CD4-positive, alpha-beta memory T cell (primary cell): Measurements from ENCODE around the gene PHACTR3. TPM values are rescaled to one million over a fixed set of nuclear protein-coding genes. Genes with fewer than 3 reads are reported as not detected.
A peak's percentile ranks its signal among the peaks of the same experiment; 100 is the strongest.

Experiments
- CTCF ChIA-PET: fragments of 350-600 bp; sonication (Branson Sonifier 250); formaldehyde crosslinking; loops from one replicate; lab custom pipeline; 2021; ENCODE audit warnings: inconsistent platforms; ENCODE audit not compliant: partially characterized antibody; lab: Charles Lee
- POLR2A ChIA-PET: fragments of 350-600 bp; sonication (Branson Sonifier 250); formaldehyde crosslinking; loops from one replicate; lab custom pipeline; 2021; ENCODE audit not compliant: partially characterized antibody; lab: Charles Lee
- DNase-seq, 5 donors: peaks; one replicate each; pipeline versions ENCODE4 v3.0.0 to v3.0.0-alpha.2; 2020 to 2022; ENCODE audit warnings: mixed read lengths in 1 of 5
- H3K27ac ChIP-seq: one replicate; pipeline ENCODE4 v1.7.0; 2013; ENCODE audit warnings: low read depth, low read length
- H3K27me3 ChIP-seq: 2 replicates; pipeline ENCODE4 v1.7.0; 2013; ENCODE audit warnings: mild to moderate bottlenecking, low read length, moderate library complexity; ENCODE audit not compliant: insufficient read depth
- H3K36me3 ChIP-seq: 2 replicates; pipeline ENCODE4 v1.7.0; 2013; ENCODE audit warnings: mild to moderate bottlenecking, low read length, moderate library complexity; ENCODE audit not compliant: insufficient read depth
- H3K4me1 ChIP-seq: 2 replicates; pipeline ENCODE4 v1.7.0; 2013; ENCODE audit warnings: mild to moderate bottlenecking, low read length, moderate library complexity; ENCODE audit not compliant: insufficient read depth
- H3K4me3 ChIP-seq, 2 donors: one replicate each; pipeline ENCODE4 v1.7.0; 2013; ENCODE audit warnings: low read length in 2 of 2, mild to moderate bottlenecking in 1 of 2
- H3K9me3 ChIP-seq, 2 donors: one replicate each; pipeline ENCODE4 v1.7.0; 2013; ENCODE audit warnings: low read length in 2 of 2, control low read depth in 1 of 2; ENCODE audit not compliant: control insufficient read depth in 1 of 2
- H3K27ac Mint-ChIP-seq, 7 donors: one replicate each; pipeline ENCODE4 v1.8.0; 2020 to 2021; ENCODE audit warnings: mixed read lengths in 7 of 7, mild to moderate bottlenecking in 6 of 7, inconsistent platforms in 3 of 7, moderate library complexity in 3 of 7
- H3K27me3 Mint-ChIP-seq, 2 donors: one replicate each; pipeline ENCODE4 v1.8.0; 2020 to 2021; ENCODE audit warnings: mixed read lengths in 2 of 2
- H3K36me3 Mint-ChIP-seq, 2 donors: one replicate each; pipeline ENCODE4 v1.8.0; 2020 to 2021; ENCODE audit warnings: mixed read lengths in 2 of 2, inconsistent platforms in 1 of 2, mild to moderate bottlenecking in 1 of 2
- H3K4me1 Mint-ChIP-seq, 4 donors: one replicate each; pipeline ENCODE4 v1.8.0; 2020 to 2021; ENCODE audit warnings: mixed read lengths in 4 of 4, mild to moderate bottlenecking in 1 of 4
- H3K4me3 Mint-ChIP-seq, 8 donors: one replicate each; pipeline ENCODE4 v1.8.0; 2020 to 2021; ENCODE audit warnings: mixed read lengths in 8 of 8, mild to moderate bottlenecking in 7 of 8, moderate library complexity in 6 of 8, inconsistent platforms in 3 of 8
- H3K9me3 Mint-ChIP-seq, 8 donors: one replicate each; pipeline ENCODE4 v1.8.0; 2020 to 2021; ENCODE audit warnings: mixed read lengths in 8 of 8, mild to moderate bottlenecking in 5 of 8, inconsistent platforms in 3 of 8, moderate library complexity in 1 of 8
- intact Hi-C: fragments of 100-400 bp; cut with micrococcal nuclease; formaldehyde crosslinking; loops from one replicate; pipeline ENCODE4 v1.15.1; 2023
- polyA plus RNA-seq, 2 donors: library from polyadenylated mRNA; unstranded; fragments of 300-500 nt; fragmentation: Illumina TruSeq; gene quantifications; one replicate each; pipeline ENCODE4 v1.2.3, GENCODE V29; 2021
- total RNA-seq, 2 experiments: library from RNA; stranded (reverse); gene quantifications; one replicate each; pipeline ENCODE4 v1.2.3, GENCODE V29; 2021

Gene PHACTR3
- total and polyA plus RNA-seq, 4 experiments from 2014 or later, result not detected

DNA sequence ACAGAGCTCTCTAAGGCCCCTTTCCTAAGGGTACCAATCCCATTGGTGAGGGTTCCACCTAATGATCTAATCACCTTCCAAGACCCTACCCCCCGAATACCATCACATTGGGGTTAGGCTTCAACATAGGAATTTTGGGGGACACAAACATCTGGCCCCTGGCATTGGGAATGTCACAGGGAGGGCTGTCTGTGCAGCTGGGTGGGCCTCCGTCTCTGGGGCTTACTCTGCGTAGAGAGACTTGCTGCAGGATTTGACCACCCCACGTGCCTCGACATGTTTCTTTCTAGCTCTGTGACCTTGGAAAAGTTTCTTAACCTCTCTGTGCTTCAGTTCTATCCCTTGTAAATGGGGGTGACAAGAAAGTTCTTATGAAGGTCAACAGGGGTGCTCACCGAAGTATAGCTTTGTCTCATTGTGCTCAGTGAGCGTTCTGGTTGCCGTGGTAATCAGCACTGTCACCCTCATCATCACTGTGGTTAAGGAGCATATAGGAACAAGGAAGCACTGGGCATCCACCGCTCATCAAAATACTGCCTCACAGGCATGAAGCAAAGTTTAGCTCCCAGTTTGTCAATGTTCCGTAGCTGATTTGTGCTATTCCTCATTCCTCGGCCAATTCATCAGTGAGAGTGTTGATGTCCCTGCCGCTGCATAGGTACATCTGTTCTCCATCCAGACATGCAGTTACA is 176.3 kb downstream of the PHACTR3 start:
- H3K27ac Mint-ChIP-seq, result no peak overlapping the region

DNA sequence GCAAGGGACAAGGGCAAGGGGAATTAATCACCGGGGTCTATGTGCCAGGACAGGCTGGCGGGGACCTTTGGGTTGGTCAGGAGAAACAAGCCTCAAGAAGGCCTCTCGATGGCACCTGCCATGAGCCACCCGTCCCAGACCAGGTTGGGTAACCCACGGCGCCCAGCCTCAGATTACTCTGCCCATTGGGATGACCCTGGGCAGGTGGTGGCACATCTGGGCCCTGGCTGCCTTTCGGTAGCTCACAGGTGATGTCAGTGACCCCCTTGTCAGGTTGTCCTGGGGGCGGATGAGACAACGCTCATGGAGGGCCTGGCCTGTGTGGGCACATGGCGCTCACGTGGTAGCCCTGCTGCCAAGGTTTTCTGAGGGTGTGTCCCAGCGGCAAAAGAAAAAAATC is 176.9 kb downstream of the PHACTR3 start:
- intact Hi-C loops, result no loop called here
- no peaks in the 10 kb centered on the region for H3K4me1 ChIP-seq
- H3K36me3 Mint-ChIP-seq, result no peaks in the 10 kb centered on the region
- no peak overlapping the region for H3K4me3 ChIP-seq
- POLR2A ChIA-PET, result no interaction called here
- no peak overlapping the region for H3K27ac ChIP-seq
- no peak for DNase-seq
- H3K4me1 Mint-ChIP-seq, result no peaks in the 10 kb centered on the region
- H3K9me3 ChIP-seq, result no peaks in the 10 kb centered on the region
- no peak overlapping the region for H3K4me3 Mint-ChIP-seq
- no peaks in the 10 kb centered on the region for H3K36me3 ChIP-seq
- no peaks in the 10 kb centered on the region for H3K9me3 Mint-ChIP-seq
- no peak overlapping the region for H3K27ac Mint-ChIP-seq
- H3K27me3 ChIP-seq, result no peaks in the 10 kb centered on the region
- peaks cover 0 to 2% of the 10 kb centered on the region in 2 donors for H3K27me3 Mint-ChIP-seq
- CTCF ChIA-PET, result no interaction called here

More for the DNA sequence above, 176.3 kb downstream of the PHACTR3 start:
- no peaks in the 10 kb centered on the region for H3K36me3 ChIP-seq
- Mint-ChIP-seq H3K4me1 (no peaks in the 10 kb centered on the region), H3K9me3 (no peaks in the 10 kb centered on the region), H3K36me3 (no peaks in the 10 kb centered on the region), H3K27me3 (peaks cover 0 to 2% of the 10 kb centered on the region in 2 donors), H3K4me3 (no peak overlapping the region)
- no peak for DNase-seq
- intact Hi-C loops, result no loop called here
- no peaks in the 10 kb centered on the region for H3K9me3 ChIP-seq
- CTCF ChIA-PET, result no interaction called here
- POLR2A ChIA-PET, result no interaction called here
- no peak overlapping the region for H3K4me3 ChIP-seq
- H3K27ac ChIP-seq, result no peak overlapping the region
- no peaks in the 10 kb centered on the region for H3K4me1 ChIP-seq
- no peaks in the 10 kb centered on the region for H3K27me3 ChIP-seq

DNA sequence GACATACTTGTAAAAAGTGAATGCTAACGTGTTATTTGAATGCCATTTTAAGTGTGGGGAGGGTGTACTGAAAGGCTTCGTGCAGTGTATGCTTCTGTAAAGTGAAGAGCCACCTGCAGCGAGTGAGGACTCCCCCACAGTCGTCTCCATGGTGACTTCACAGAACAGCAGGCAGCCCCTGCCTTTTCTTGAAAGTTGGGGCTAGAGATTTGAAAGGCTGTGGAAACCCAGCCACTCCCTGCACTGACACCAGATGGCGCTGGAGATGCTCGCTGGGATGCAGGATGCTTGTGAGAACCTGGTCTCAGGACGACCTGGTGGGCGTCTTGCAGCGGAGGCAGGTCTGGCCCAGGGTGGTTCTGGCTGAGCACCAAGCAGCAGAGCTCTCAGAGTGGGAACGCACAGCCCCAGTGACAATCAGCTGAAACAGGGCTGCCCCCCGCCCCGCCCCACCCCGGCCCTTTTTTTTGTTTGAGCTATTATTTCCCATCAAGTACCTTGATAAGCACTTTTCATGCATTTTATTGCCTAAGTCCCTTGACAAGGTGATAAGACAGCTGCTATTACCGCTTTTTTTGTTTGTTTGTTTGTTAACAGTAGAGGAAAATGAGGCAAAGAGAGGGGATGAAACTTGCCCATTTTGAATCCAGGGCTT is 178.8 kb downstream of the PHACTR3 start:
- Histone ChIP-seq H3K27me3 (no peaks in the 10 kb centered on the region), H3K36me3 (no peaks in the 10 kb centered on the region), H3K9me3 (no peaks in the 10 kb centered on the region), H3K27ac (no peak overlapping the region), H3K4me1 (no peaks in the 10 kb centered on the region), H3K4me3 (no peak overlapping the region)
- Mint-ChIP-seq H3K36me3 (no peaks in the 10 kb centered on the region), H3K4me3 (no peak overlapping the region), H3K27ac (no peak overlapping the region), H3K27me3 (peaks cover 3 to 7% of the 10 kb centered on the region in 2 donors), H3K9me3 (peaks cover 0 to 1% (median 0%) of the 10 kb centered on the region in 8 donors), H3K4me1 (no peaks in the 10 kb centered on the region)
- POLR2A ChIA-PET, result no interaction called here
- CTCF ChIA-PET, result interaction anchor here (0.9 to 1.7 kb wide), 3 partner anchors 10 to 157 kb away, joined by 3 to 4 read pairs (median 3); partner anchors contain the start of genes FAM217B and PPP1R3D
- DNase-seq, result peak in 1 of 5 donors; percentile 5
- intact Hi-C loops, result no loop called here

DNA sequence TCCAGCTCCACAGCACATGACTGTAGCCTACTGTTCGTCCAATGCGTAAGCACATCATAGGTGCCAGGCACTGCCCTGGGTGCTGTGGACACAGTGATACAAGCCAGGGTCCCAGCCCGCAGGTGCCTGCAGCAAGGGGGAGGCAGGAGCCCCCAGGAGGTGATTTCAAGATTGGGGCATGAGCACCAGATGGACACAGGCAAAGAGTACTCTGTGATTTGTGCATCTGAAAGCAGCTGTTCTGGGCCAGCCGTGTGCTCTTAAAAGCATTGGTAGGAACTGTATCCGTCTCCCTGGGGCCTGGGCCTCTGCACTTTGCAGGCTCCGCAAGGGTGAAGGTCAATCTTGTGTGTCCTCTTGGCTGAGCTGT is 179.3 kb downstream of the PHACTR3 start:
- Mint-ChIP-seq H3K27ac (no peak overlapping the region), H3K4me3 (no peak overlapping the region), H3K36me3 (no peaks in the 10 kb centered on the region), H3K9me3 (peaks cover 0 to 2% (median 0%) of the 10 kb centered on the region in 8 donors), H3K27me3 (peaks cover 6 to 9% of the 10 kb centered on the region in 2 donors), H3K4me1 (no peaks in the 10 kb centered on the region)
- Histone ChIP-seq H3K9me3 (no peaks in the 10 kb centered on the region), H3K4me1 (no peaks in the 10 kb centered on the region), H3K27ac (no peak overlapping the region), H3K36me3 (no peaks in the 10 kb centered on the region), H3K4me3 (no peak overlapping the region), H3K27me3 (no peaks in the 10 kb centered on the region)
- intact Hi-C loops, result no loop called here
- ChIA-PET CTCF (interaction anchor here (0.9 to 1.7 kb wide), 3 partner anchors 10 to 157 kb away, joined by 3 to 4 read pairs (median 3); partner anchors contain the start of genes FAM217B and PPP1R3D), POLR2A (no interaction called here)
- no peak for DNase-seq

DNA sequence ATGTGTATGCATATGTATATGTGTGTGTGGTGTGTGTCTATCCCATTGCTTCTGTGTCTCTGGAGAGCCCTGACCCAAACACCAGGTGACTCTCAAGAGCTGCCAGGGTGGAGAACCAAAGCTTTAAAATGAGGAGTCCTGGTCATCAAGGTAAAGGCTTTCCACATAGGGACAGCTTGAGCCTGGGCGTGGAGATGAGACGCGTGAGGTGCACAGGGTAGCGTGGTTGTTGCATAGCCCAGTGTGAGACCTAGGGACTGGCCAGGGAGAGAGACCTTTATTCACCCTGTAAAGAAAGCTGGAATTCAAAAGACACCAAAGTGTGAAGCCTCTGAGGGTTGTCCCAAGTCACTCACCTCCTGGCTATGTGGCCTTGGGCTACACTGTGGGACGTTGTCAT is 180.0 kb downstream of the PHACTR3 start:
- Histone ChIP-seq H3K4me3 (no peak overlapping the region), H3K27me3 (no peaks in the 10 kb centered on the region), H3K9me3 (no peaks in the 10 kb centered on the region), H3K27ac (no peak overlapping the region), H3K36me3 (no peaks in the 10 kb centered on the region), H3K4me1 (no peaks in the 10 kb centered on the region)
- H3K4me3 Mint-ChIP-seq, result no peak overlapping the region
- peaks cover 0 to 4% (median under 1%) of the 10 kb centered on the region in 8 donors for H3K9me3 Mint-ChIP-seq
- CTCF ChIA-PET, result no interaction called here
- no peak for DNase-seq
- H3K27me3 Mint-ChIP-seq, result peaks cover 10 to 15% of the 10 kb centered on the region in 2 donors
- intact Hi-C loops, result no loop called here
- no peaks in the 10 kb centered on the region for H3K4me1 Mint-ChIP-seq
- POLR2A ChIA-PET, result no interaction called here
- H3K27ac Mint-ChIP-seq, result no peak overlapping the region
- H3K36me3 Mint-ChIP-seq, result no peaks in the 10 kb centered on the region

DNA sequence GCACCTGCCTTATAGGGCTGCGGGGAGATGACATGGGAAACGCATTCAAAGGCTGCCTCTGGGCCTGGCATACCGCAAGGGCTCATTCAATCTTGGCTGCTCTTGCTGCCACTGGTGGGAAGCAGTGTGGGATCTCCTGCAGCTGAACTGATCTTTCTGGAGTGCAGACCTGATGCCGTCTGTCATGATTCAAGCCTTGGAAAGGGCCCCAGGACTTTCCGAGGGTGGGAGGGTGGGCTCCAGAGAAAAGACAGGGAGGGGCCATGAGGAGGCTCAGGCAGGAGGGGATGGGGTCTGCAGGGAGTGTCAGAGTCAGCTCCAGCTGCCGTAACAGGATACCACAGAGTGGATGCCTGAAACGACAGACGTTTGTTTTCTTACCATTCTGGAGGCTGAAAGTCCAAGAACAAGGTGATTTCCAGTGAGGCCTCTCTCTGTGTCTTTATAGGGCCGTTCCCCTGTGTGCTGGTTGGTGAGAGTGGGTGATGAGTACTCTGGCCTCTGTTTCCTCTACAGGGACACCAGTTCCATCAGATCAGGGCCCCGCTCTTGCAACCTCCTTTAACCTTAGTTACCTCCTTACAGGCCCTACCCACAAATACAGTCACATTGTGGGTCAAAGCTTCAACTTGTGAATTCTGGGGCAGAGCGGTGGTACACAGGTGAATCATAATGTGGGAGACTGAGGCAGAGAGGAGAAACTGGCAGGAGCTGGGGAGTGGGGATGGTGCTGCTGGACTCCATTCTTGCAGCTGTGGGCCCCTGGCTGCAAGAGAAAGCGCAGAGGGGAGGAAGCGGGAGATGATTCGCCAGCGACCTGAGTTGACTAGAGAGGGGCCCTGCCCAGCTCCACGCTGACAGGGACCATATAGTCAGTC is 180.7 kb downstream of the PHACTR3 start:
- Histone ChIP-seq H3K4me3 (no peak overlapping the region), H3K27ac (no peak overlapping the region), H3K9me3 (no peaks in the 10 kb centered on the region), H3K4me1 (no peaks in the 10 kb centered on the region), H3K27me3 (no peaks in the 10 kb centered on the region), H3K36me3 (no peaks in the 10 kb centered on the region)
- Mint-ChIP-seq H3K27ac (no peak overlapping the region), H3K9me3 (peaks cover 0 to 7% (median under 1%) of the 10 kb centered on the region in 8 donors), H3K27me3 (peaks cover 12 to 15% of the 10 kb centered on the region in 2 donors), H3K4me3 (no peak overlapping the region), H3K36me3 (no peaks in the 10 kb centered on the region), H3K4me1 (no peaks in the 10 kb centered on the region)
- DNase-seq, result no peak
- intact Hi-C loops, result no loop called here
- ChIA-PET CTCF (no interaction called here), POLR2A (no interaction called here)

DNA sequence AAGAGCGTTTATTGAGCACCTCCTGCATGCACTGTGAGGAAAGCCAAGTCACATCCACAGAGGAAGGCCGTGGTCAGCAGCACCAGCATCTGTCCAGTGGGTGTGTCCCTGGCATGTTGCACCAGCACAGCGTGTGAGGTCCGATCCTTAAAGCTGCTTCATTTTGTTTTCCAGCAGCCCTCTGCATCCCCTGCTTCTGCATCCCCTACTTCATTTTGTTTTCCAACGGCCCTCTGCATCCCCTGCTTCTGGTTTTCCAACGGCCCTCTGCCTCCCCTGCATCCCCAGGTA is 181.3 kb downstream of the PHACTR3 start:
- Mint-ChIP-seq H3K27me3 (peaks cover 12 to 15% of the 10 kb centered on the region in 2 donors), H3K4me1 (no peaks in the 10 kb centered on the region), H3K9me3 (peaks cover 0 to 7% (median under 1%) of the 10 kb centered on the region in 8 donors), H3K36me3 (no peaks in the 10 kb centered on the region), H3K27ac (no peak overlapping the region), H3K4me3 (no peak overlapping the region)
- intact Hi-C loops, result no loop called here
- Histone ChIP-seq H3K36me3 (no peaks in the 10 kb centered on the region), H3K4me3 (no peak overlapping the region), H3K4me1 (no peaks in the 10 kb centered on the region), H3K27me3 (no peaks in the 10 kb centered on the region), H3K27ac (no peak overlapping the region), H3K9me3 (no peaks in the 10 kb centered on the region)
- CTCF ChIA-PET, result no interaction called here
- DNase-seq, result no peak
- POLR2A ChIA-PET, result no interaction called here
